GM03348 (cell line): ENCODE measurements around the gene AQP7.
A peak's percentile ranks its signal among the peaks of the same experiment; 100 is the strongest.
"Not testable (repeated sequence)": the region's sequence is repeated elsewhere in the genome, so short reads cannot be mapped to it uniquely, and the experiment has no call there.

ENCODE experiments used
- DNase-seq: peaks from one replicate; pipeline ENCODE4 v3.0.0; 2012; ENCODE audit warnings: low spot score

Gene AQP7

GRCh38 chr9:33374634-33375237, 27.6 kb downstream of the AQP7 start:
- peak; percentile 91 for DNase-seq

- DNase-seq, result no peak
These were observed 28.2 kb downstream of the AQP7 start for GRCh38 chr9:33374190-33374589.

GRCh38 chr9:33372900-33373299, 29.5 kb downstream of the AQP7 start:
- DNase-seq, result no peak

GRCh38 chr9:33366979-33367480, 35.3 kb downstream of the AQP7 start:
- DNase-seq, result no peak

GRCh38 chr9:33364814-33365213, 37.6 kb downstream of the AQP7 start:
- DNase-seq, result not testable (repeated sequence)

GRCh38 chr9:33364127-33364526, 38.2 kb downstream of the AQP7 start:
- DNase-seq, result no peak

GRCh38 chr9:33358641-33359040, 43.7 kb downstream of the AQP7 start:
- not testable (repeated sequence) for DNase-seq

- no peak for DNase-seq
These were observed 46.4 kb downstream of the AQP7 start for GRCh38 chr9:33355933-33356332.

GRCh38 chr9:33354651-33355211, 47.6 kb downstream of the AQP7 start:
- no peak for DNase-seq

- DNase-seq, result no peak
These were observed 50.8 kb downstream of the AQP7 start for GRCh38 chr9:33351547-33351946.

GRCh38 chr9:33350310-33350709, 52.1 kb downstream of the AQP7 start:
- DNase-seq, result peak; percentile 60

- DNase-seq, result no peak
These were observed 52.6 kb downstream of the AQP7 start for GRCh38 chr9:33349743-33350142.

- no peak for DNase-seq
These were observed 53.4 kb downstream of the AQP7 start for GRCh38 chr9:33348998-33349397.

- peak; percentile 53 for DNase-seq
These were observed 55.8 kb downstream of the AQP7 start for GRCh38 chr9:33346564-33346963.

GRCh38 chr9:33344145-33344544, 58.2 kb downstream of the AQP7 start:
- no peak for DNase-seq

- DNase-seq, result no peak
These were observed 61.2 kb downstream of the AQP7 start for GRCh38 chr9:33341182-33341581.

- DNase-seq, result no peak
These were observed 62.2 kb downstream of the AQP7 start for GRCh38 chr9:33340186-33340585.
